ENCODE measurements around the gene VKORC1.
A peak's percentile ranks its signal among the peaks of the same experiment; 100 is the strongest.

VKORC1 gene

GRCh38 chr16:31129568-31130335 is 35.2 kb upstream of the VKORC1 start:
- no peak for DNase-seq

GRCh38 chr16:31128711-31129567 is 34.3 kb upstream of the VKORC1 start:
- no peak for DNase-seq

GRCh38 chr16:31127182-31127581 is 32.6 kb upstream of the VKORC1 start:
- DNase-seq, result no peak

GRCh38 chr16:31125844-31126243 is 31.2 kb upstream of the VKORC1 start:
- DNase-seq, result no peak

GRCh38 chr16:31120129-31120528 is 25.5 kb upstream of the VKORC1 start:
- DNase-seq, result no peak

- peak; percentile 79 for DNase-seq
These were observed 23.9 kb upstream of the VKORC1 start for GRCh38 chr16:31118223-31119155.

GRCh38 chr16:31117384-31118222 is 23.0 kb upstream of the VKORC1 start, which contains the start of gene KAT8:
Gene KAT8, plus strand, starts transcription at chr16:31117664. Its CDS starts 18 bp downstream, at chr16:31117682.
- peak; percentile 96 for DNase-seq

- no peak for DNase-seq
These were observed 19.9 kb upstream of the VKORC1 start for GRCh38 chr16:31114468-31114867.

- DNase-seq, result no peak
These were observed 18.8 kb upstream of the VKORC1 start for GRCh38 chr16:31113121-31114120.

- DNase-seq, result no peak
These were observed 18.1 kb upstream of the VKORC1 start for GRCh38 chr16:31112711-31113110.

- no peak for DNase-seq
These were observed 17.4 kb upstream of the VKORC1 start for GRCh38 chr16:31111881-31112466.

GRCh38 chr16:31110106-31111034 is 15.8 kb upstream of the VKORC1 start:
- DNase-seq, result no peak

- DNase-seq, result no peak
These were observed 15.0 kb upstream of the VKORC1 start for GRCh38 chr16:31109622-31110021.

GRCh38 chr16:31108794-31109558 is 14.4 kb upstream of the VKORC1 start:
- DNase-seq, result no peak

GRCh38 chr16:31108035-31108793 is 13.6 kb upstream of the VKORC1 start, which contains the start of gene BCKDK:
Gene BCKDK, plus strand, starts transcription at chr16:31108386. Its CDS starts 838 bp downstream, at chr16:31109224.
- DNase-seq, result peak; percentile 77

- no peak for DNase-seq
These were observed 12.9 kb upstream of the VKORC1 start for GRCh38 chr16:31107465-31107867.

Data from NCI-H226 (cell line).